ENCODE data around the gene DOP1A.

DNA sequence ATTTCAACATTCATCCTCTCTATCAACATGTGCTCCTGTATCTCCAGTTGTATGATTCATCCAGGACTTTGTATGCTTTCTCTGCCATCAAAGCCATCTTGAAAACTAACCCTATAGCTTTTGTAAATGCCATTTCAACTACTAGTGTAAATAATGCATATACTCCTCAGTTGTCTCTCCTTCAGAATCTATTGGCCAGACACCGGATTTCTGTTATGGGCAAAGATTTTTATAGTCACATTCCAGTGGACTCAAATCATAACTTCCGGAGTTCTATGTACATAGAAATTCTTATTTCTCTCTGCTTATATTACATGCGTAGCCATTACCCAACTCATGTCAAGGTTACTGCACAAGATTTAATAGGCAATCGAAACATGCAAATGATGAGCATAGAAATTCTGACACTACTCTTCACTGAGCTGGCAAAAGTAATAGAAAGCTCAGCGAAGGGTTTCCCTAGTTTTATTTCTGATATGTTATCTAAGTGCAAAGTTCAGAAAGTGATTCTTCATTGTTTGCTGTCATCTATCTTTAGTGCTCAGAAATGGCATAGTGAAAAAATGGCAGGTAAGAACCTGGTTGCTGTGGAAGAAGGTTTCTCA lies 70.7 kb downstream of the DOP1A start:
- TF ChIP-seq POLR2A (IDR thresholded peaks at IDR 0.05) = no peak
- TF ChIP-seq, protein P1, sequence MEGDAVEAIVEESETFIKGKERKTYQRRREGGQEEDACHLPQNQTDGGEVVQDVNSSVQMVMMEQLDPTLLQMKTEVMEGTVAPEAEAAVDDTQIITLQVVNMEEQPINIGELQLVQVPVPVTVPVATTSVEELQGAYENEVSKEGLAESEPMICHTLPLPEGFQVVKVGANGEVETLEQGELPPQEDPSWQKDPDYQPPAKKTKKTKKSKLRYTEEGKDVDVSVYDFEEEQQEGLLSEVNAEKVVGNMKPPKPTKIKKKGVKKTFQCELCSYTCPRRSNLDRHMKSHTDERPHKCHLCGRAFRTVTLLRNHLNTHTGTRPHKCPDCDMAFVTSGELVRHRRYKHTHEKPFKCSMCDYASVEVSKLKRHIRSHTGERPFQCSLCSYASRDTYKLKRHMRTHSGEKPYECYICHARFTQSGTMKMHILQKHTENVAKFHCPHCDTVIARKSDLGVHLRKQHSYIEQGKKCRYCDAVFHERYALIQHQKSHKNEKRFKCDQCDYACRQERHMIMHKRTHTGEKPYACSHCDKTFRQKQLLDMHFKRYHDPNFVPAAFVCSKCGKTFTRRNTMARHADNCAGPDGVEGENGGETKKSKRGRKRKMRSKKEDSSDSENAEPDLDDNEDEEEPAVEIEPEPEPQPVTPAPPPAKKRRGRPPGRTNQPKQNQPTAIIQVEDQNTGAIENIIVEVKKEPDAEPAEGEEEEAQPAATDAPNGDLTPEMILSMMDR (IDR thresholded peaks at IDR 0.05) = no peak

Measured in Peyer's patch (tissue), 4 donors.